Left renal cortex interstitium (tissue), 4 donors: ENCODE data around the gene ZXDC. TPM values are rescaled to one million over a fixed set of nuclear protein-coding genes. Genes with fewer than 3 reads are reported as not detected.

Source experiments
- DNase-seq, 4 donors: peaks; one replicate each; pipeline ENCODE4 v3.0.0-alpha.2; 2013; ENCODE audit warnings: low read depth in 4 of 4, low spot score in 2 of 4, missing footprints in 1 of 4
- polyA plus RNA-seq, 4 donors: library from polyadenylated mRNA; unstranded; fragments of 120-200 nt; gene quantifications; one replicate each; pipeline ENCODE4 v1.2.1, GENCODE V29; 2013; ENCODE audit not compliant: insufficient read length in 4 of 4

ZXDC gene
- polyA plus RNA-seq, 4 donors: 29.3 to 47.3 (median 35.9) TPM

DNA sequence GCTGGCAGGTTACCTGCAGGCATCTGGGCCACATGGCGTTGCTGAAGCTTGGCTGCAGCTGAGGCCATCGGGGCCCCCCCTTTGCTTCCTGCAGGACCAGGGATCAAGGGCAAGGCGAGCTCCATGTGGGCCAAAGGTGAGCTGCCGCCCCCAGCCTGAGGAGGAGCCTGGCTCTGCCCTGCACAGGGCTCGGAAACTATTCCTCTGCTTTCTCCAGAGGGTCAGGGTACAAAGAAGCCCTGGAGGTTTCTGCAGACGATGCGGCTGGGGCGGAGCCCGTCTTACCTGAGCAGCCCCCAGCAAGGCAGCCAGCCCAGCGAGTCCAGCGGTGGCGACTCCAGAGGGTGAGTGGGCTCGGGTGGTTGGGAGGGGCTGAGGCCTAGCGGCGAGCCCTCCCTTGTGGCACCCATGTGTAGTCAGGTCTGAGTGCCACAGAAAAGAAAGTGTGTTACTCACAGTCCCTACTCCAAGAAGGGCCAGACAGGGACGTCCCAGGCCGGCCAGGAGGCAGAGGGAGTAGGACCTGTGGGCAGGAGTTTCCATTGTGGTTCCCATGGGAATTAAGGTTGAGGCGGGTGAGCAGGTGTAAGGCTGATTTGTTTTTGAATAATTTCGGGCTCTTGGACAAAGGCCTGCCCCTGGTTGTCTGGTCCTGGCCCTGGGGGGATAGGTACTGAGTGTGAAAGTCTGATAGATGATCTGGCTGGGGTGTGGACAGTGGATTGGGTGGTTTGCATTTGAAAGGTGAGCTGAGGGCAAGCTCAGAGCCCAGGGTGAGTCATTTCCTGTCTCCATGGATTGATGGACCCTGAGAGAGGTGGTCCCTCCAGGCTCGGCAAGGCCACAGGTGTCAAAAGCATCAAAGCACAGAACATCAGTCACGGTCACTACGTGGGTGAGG, 55.6 kb downstream of the ZXDC start:
- no peak for DNase-seq

DNA sequence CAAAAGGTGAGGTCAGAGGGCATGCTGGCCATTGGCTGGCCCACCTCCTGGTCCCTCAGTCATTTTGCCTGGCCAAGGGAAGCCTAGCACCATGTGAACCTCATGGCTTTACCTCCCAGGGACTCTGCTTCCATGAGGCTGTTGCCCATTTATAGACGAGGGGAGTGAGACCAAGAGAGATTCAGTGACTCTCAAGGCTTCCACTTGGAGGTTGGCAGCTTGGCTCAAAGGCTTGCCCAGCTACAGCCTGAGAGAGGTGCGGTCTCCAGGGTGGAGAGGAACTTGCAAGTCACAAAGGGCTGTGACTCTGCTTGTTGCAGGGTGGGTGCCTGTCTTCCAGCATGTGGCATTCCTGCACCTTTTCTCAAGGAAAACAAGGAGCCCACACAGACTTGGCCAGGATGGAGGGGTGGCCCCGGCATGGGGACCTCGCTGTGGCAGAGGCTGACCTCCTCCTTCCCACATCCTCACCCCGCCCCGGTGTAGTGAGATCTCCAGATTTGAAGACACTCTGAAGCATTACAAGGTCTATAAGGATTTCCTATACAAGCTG, 56.5 kb downstream of the ZXDC start:
- no peak for DNase-seq

- no peak for DNase-seq
Observed at GRCh38 chr3:126418661-126419131, 57.0 kb downstream of the ZXDC start.

GRCh38 chr3:126417981-126418530, 57.6 kb downstream of the ZXDC start:
- no peak for DNase-seq

DNA sequence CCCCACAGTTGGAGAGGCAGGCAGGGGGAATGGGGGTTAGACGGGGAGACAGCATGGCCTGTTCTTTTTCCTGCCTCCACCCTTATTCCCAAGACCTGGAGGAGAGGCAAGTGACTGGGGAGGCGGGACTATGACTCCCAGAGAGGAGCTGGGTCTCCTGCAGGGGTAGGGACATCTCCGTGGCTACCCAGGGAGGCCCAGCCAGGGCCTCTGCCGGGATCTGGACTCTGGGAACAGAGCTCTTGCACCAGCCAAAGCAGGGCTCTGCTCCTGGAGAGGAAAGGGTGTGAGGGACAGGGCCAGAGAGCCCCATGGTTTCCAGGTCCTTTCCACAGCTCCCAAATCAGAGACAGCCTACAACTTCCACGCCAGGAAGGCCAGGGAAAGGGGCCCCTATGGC, 58.2 kb downstream of the ZXDC start:
- DNase-seq: no peak

GRCh38 chr3:126416943-126417342, 58.7 kb downstream of the ZXDC start:
- no peak for DNase-seq

GRCh38 chr3:126415661-126416591, 59.8 kb downstream of the ZXDC start:
- DNase-seq: no peak

DNA sequence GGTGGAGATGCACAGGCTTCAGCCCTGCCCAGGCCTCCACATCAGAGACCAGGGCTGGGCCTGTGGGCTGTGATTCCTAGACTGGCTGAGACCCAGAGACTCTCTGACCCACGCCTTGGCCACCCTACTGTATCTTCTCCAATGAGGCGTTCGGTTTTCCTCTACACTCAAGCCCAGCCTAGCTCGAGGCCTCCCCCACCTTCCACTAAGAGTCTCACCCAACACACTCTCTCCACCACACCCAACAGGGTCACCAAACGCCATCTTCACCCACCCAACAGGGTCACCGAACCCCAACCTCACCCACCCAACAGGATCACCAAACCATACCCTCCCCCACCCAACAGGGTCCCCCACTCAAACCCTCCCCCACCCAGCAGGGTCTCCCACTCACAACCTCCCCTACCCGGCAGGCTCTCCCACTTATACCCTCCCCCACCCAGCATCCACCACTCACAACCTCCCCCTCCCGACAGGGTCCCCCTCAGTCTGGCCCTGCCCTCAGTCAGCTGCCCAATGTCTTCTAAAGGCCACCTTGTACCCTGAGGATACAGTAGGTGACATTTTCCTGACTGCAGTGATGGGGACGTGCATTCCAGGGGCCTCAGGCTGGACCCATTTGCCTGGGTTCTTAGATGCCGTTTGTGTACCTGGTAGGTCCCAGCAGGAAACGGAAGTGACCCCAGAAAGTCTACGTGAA, 60.6 kb downstream of the ZXDC start:
- DNase-seq: no peak

DNA sequence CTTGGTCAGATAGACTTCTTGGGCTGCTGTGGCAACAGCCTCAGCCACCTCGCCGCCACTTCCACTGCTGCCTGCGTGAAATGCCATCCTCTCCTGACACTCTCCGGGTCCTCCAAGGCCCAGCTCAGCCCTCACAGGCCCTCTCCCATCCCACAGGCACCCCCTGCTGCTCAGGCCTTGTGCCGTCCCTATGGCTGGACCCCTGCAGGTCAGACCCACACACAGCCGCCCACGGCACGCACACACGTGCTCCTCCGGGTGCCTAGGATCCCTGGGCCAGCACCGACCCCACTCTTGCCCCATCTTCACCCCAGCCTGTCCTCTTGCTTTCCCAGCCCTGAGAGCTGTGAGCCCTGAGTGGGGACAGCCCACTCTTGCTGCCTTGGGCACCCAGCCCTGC, 61.3 kb downstream of the ZXDC start:
- DNase-seq: no peak

DNA sequence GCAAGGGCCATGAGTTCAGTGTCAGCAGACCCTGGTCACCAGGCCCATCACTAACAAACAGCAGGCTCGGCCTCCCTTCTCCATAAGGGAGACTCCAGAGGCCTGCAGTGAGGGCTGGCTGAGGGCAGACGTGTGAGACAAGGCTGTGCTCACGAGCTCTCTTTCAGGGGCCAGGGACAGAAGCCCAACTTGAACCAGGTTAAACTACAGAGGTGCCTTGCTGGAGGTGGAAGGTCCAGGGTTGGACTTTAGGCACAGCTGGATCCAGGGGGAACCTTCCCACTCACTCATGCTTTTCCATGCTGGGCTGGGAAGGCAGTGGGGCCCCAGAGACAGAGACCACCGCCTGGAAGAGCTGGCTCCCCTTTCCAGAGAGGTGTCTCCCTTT, 62.0 kb downstream of the ZXDC start:
- DNase-seq: no peak

- DNase-seq: no peak
Observed at GRCh38 chr3:126412841-126413692, 62.6 kb downstream of the ZXDC start.

- DNase-seq: no peak
Observed at GRCh38 chr3:126408099-126408498, 67.6 kb downstream of the ZXDC start.

DNA sequence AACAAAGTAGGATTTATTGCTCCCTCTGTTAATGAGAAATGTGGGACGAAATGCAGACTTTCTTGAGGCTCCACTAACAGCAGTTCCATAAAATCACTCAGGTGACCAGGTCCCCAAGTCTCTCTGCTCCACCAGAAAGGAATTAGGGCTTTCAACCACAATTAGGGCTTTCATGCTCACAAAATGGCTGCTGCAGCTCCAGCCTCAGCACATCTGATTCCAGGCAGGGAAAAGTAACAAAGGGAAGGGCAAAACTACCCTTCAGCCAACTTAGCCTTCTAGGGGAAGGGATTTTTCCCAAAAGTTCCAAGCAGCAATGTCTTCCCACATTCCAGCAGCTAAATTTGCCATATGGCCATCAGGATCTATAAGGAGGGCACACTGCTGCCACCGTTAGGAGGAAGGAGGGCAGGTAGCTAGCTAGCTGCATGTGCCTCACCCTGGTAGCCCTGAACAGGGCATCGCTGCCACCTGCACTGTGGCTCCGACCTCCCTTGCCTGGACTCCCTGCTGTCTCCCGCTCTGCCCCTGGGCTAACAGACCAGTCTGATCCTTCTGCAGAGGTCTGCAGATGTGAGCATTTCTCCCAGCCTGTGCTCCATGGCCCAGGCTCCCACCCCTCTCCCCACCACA, 68.2 kb downstream of the ZXDC start:
- DNase-seq: no peak

DNA sequence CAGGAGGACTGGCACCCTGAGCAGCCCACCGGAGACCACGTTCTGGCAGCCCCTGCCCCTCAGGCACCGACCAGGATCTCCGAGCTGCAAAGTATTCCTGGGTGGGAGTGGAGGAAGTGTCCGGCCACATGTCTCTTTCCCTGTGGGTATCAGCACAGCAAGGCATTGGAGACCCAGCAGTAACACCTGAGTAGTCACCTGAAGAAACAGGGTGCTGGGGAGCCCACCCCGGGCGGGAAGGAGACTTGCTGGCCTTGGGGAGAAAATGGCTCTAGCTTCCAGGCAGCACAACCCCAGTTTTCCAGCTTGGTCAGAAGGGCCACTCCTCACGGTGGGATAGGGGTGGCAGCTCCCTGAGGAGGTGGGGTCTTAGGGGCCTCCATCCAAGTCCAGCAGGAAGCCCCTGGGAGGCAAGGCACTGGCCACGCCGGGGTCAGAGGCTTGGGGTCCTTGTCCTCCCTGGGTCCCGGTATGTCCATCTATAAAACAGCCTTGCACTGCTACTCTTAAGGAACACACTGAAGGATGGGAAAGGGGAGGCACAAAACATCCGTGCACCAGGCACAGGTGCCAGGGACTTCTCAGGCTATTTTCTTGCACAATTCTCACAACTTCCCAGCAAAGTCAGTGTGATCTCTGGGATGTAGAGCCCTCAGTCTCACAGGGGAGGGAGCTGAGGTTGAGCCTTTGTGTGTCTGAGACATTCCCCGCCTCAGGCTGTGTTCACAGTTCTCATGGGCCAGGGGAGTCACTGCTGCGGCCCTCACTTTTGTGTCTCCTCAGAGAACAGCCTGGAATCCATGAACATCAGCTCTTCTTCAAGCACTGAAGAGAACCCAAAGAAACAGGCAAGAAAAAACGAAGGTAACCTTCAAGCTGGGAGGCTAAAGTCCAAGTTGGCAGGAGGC, 69.0 kb downstream of the ZXDC start:
- DNase-seq: no peak

DNA sequence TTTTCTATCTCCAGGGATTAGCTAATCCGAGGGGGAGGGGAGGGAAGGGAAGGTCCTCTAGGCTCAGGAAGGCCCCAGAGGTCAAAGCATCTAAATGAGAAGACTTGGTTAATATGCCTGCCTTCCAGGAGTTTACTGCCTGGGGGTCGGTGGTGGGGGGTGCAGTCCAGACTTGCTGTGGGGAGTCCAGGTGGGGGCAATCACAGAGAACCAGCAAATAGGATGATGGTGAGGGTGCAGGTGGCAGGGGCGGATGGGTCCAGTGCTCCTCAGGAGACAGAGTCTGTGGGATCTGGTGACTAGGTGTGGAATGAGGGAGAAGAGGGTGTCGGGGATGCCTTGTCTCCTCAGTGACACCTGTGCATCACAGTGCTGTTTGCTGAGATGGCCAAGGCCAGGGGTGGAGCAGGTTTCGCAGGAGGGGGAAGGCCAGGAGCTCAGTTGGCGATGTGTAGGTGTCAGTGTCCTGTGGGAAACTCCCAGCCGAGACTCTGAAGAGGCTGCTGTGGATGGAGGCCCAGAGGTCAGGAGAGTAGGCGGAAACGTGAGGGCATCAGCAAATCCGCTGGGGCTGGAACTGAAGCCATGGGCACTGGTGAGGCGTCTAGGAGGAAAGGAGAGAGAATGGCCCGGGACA, 72.9 kb downstream of the ZXDC start:
- DNase-seq: no peak

DNA sequence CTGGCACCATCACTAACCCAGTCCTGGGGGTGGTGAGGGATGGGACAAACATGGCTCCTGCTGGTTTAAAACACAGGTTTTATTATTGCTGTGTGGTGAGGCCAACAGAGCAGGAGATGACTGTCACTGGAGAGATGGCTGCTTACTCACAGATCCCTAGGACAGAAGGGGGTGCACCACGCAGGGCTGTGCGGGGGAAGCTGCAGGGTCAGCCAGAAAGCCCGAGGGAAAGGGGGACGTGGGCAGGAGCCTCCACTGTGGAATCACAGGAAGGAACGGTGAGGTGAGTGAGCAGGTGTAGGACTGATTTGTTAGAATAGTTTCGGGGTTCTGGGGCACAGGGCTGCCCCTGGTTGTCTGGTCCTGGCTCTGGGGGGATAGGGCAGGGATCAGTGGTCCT, 73.5 kb downstream of the ZXDC start:
- DNase-seq: no peak

DNA sequence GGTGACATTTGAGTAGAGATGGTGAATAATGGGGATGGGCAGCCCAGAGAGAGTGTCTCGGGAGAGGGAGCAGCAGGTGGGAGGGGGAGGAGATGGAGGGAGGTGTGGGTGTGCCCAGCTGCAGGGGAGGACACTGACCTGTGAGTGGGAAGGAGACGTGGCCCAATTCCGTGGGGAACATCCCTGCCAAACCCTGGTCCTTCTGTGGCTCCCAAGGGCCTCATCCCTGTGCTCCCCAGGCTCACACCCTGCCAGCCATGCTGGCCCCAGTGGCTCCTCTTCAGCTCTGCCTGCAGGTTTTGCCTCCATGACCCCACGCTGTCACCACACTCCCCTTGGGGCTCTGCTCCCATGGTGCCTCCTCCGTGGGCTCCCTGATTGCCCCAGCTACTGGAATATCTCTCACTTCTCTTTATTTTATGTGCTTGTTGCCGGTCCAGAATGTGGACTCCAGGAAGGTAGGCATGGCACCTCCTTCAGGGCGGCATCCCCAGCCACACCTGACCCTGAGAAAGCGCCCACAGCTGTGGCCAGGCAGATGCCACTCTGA, 74.0 kb downstream of the ZXDC start:
- no peak for DNase-seq
